NCI-H1105 treated with DMSO at 0.1 percent for 48 hours (cell line): ENCODE data around the gene SAE1.
"Not testable (repeated sequence)": the region's sequence is repeated elsewhere in the genome, so short reads cannot be mapped to it uniquely, and the experiment has no call there.

Source experiments
- DNase-seq: peaks from one replicate; lab custom pipeline; 2025; lab: John Stamatoyannopoulos, UW

Gene SAE1

GRCh38 chr19:47130589-47131227 is at the start of gene SAE1:
SAE1 (plus strand) TSS chr19:47130835; CDS start chr19:47130931, 96 bp downstream.
- DNase-seq: peak; percentile 95

- no peak for DNase-seq
Measured at GRCh38 chr19:47081095-47081494, 49.5 kb upstream of the SAE1 start.

GRCh38 chr19:47082493-47082892 is 48.1 kb upstream of the SAE1 start:
- no peak for DNase-seq

- no peak for DNase-seq
Measured at GRCh38 chr19:47084879-47085439, 45.7 kb upstream of the SAE1 start.

GRCh38 chr19:47086280-47086679 is 44.4 kb upstream of the SAE1 start:
- no peak for DNase-seq

- no peak for DNase-seq
Measured at GRCh38 chr19:47089767-47090350, 40.8 kb upstream of the SAE1 start.

GRCh38 chr19:47093254-47093653 is 37.4 kb upstream of the SAE1 start:
- no peak for DNase-seq

GRCh38 chr19:47093841-47094240 is 36.8 kb upstream of the SAE1 start:
- DNase-seq: no peak

GRCh38 chr19:47094557-47095475 is 35.8 kb upstream of the SAE1 start:
- no peak for DNase-seq

- DNase-seq: no peak
Measured at GRCh38 chr19:47095476-47096099, 35.0 kb upstream of the SAE1 start.

GRCh38 chr19:47096100-47096704 is 34.4 kb upstream of the SAE1 start:
- DNase-seq: no peak

GRCh38 chr19:47096721-47097120 is 33.9 kb upstream of the SAE1 start:
- DNase-seq: no peak

- DNase-seq: no peak
Measured at GRCh38 chr19:47097396-47098201, 33.0 kb upstream of the SAE1 start.

GRCh38 chr19:47098608-47099007 is 32.0 kb upstream of the SAE1 start:
- no peak for DNase-seq

GRCh38 chr19:47099576-47100050 is 31.0 kb upstream of the SAE1 start:
- DNase-seq: no peak

GRCh38 chr19:47100290-47100689 is 30.3 kb upstream of the SAE1 start:
- no peak for DNase-seq

- not testable (repeated sequence) for DNase-seq
Measured at GRCh38 chr19:47101116-47101515, 29.5 kb upstream of the SAE1 start.

GRCh38 chr19:47102346-47103060 is 28.1 kb upstream of the SAE1 start:
- DNase-seq: no peak

GRCh38 chr19:47104680-47105079 is 26.0 kb upstream of the SAE1 start:
- no peak for DNase-seq

- no peak for DNase-seq
Measured at GRCh38 chr19:47105874-47106273, 24.8 kb upstream of the SAE1 start.
